NOMO-1 treated with DMSO at 0.1 percent for 48 hours (cell line): ENCODE results near the gene TCEA2.

Experiments used
- DNase-seq: peaks from one replicate; lab custom pipeline; 2025; ENCODE audit not compliant: unreplicated experiment; lab: John Stamatoyannopoulos, UW

The TCEA2 gene

DNA sequence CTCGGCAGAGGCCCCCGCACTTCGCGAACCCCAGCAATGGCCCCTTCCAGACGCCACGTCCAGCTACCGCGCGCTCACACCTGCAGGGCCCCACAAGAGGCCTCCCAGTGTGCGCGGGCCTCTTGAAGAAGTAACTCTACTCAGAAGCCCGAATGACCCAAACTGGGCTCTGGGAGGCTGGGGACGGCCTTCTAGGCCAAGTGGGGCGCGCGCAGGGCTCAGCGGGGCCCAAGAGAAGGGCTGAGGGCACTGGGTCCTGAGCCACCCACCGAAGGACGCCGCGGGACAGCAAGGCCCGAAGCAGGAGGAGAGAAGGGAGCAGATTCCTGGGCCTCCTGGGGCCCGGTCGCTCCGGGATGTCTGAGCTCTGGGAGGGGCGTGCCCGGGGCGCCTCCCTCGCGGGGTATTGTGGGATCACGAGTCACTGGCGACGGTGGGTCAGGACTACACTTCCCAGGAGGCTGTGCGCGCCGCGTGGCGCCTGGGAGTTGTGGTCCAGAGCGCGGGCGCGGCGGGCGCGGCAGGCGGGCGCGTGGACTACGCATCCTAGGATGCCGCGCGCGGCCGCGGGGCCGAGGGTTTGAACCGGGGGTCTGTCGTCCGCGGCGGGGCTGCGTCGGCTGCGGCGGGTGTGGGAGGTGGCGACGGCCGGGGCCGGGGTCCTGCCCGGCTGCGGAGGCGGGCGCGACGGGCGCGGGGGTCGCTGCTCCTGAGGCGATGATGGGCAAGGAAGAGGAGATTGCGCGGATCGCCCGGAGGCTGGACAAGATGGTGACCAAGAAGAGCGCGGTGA, at the start of gene TCEA2:
TSS of gene TCEA2 (plus strand) at position 603 of the 793 bp plus-strand sequence. CDS start at position 718, 115 bp downstream.
- peak; percentile 95 for DNase-seq

DNA sequence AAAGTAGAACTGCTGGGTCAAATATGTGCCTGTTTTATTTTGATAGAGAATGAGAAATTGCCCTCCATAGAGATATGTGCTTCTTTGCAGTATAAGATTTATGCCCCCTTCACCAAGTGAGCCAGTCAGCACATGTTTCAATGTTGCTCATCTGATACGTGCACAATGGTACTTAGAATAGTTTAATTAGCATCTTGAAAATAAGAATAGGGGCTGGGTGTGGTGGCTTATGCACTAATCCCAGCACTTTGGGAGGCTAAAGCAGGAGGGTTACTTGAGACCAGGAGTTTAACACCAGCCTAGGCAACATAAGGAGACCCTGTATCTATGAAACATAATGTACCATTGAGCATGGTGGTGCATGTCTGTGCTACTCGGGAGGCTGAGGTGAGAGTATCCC, 47.4 kb upstream of the TCEA2 start:
- no peak for DNase-seq

GRCh38 chr20:64021124-64021975, 41.6 kb upstream of the TCEA2 start:
- DNase-seq: no peak

GRCh38 chr20:64022671-64023360, 40.2 kb upstream of the TCEA2 start:
- no peak for DNase-seq

GRCh38 chr20:64023361-64024140, 39.4 kb upstream of the TCEA2 start:
- DNase-seq: no peak

DNA sequence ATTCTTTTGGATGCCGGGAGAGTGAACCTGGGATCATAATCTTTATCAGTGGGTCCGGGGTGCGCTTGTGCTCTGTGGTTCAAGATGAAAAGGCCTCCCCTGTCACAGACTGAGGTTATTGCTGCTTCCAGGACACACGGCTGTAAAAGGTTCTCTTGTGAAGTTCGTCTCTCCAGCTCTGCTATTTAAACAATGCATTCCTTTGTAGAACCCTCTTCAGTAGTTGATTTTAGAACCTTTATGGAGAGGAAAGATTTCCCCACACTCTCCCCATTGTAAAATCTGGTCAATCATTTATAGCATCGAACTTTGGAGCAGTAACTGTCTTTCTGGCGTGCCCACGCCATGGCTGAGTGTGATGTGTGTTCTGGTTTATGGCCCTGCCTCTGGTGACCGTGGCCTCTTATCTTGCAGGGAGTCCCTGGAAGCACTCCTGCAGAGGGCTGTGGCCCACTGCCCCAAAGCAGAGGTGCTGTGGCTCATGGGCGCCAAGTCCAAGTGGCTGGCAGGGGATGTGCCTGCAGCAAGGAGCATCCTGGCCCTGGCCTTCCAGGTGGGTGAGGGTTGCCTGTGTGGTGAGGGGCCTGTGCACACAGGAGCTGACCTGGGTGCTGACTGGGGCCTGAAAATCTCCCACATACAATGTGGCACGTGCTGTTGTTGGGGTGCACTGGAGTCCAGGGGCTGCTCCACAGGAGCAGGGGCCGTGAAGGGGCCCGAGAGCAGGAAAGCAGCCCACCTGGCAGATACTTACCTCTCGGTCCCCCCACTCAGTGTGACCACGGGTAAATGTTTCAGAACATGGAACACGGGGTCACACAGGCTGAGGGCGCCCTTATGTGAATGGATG, 38.6 kb upstream of the TCEA2 start:
- no peak for DNase-seq

GRCh38 chr20:64025101-64025825, 37.7 kb upstream of the TCEA2 start:
- no peak for DNase-seq

GRCh38 chr20:64025826-64026412, 37.1 kb upstream of the TCEA2 start:
- no peak for DNase-seq

GRCh38 chr20:64027981-64028685, 34.9 kb upstream of the TCEA2 start:
- no peak for DNase-seq

DNA sequence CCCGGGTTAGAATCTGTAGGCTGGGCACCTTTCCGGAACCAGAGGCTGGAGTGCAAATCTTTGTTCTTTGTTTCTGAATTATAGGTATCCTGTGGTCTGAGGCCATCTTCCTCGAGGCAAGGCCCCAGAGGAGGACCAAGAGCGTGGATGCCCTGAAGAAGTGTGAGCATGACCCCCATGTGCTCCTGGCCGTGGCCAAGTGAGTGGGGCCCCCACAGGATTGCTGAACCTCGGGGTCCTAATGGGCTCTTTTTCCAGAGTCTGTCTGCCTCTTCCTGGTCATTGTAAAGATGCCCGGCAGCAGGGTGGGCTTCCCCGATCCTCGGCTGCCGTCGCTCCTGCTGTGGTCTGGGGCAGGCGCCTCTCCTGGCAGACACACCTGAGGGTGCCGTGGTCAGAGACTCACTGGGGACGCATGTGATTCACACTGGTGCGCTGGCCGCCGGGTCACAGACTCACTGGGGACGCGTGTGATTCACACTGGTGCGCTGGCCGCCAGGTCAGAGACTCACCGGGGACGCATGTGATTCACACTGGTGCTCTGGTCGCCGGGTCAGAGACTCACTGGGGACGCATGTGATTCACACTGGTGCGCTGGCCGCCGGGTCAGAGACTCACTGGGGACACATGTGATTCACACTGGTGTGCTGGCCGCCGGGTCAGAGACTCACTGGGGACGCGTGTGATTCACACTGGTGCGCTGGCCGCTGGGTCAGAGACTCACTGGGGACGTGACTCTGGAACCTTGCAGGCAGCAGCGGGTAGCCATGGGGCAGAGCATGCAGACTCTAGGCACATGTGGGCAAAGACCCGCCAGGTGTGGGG, 33.5 kb upstream of the TCEA2 start:
- DNase-seq: no peak

DNA sequence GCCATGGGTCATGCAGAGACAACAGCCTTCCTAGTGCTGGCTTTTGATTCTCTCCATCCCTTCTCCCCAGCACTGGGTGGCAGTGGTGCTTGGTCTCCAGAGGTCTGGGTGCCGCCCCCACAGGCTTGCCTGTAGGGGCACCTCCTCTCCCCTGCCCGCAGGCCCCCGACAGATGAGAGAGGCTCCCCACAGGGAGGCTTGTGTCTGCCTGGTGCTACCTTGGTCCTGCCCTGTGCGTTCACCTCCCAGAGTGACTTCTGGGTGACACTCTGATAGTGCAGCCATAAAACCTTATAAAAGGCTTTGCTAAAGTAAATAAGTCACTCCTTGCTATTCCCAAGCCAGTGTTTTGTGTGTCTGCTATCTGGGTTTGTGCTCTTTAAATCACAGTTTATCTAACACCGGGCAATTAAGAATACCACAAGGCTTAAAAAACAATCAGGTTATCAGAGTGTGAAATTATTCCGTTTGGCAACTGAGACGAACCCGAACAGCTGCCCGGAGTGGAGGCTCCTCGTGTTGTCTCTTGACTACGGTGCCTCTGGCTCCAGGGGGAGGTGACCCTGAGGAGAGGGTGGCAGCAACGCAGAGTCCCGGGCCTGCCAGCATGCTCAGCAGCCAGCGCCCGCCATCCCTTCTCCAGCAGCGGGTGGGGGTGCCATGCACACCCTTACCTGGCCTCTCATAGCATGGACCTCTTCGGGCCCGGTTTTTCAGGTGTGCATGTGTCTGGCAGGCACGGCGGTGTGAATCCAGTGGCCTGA, 32.4 kb upstream of the TCEA2 start:
- DNase-seq: no peak

DNA sequence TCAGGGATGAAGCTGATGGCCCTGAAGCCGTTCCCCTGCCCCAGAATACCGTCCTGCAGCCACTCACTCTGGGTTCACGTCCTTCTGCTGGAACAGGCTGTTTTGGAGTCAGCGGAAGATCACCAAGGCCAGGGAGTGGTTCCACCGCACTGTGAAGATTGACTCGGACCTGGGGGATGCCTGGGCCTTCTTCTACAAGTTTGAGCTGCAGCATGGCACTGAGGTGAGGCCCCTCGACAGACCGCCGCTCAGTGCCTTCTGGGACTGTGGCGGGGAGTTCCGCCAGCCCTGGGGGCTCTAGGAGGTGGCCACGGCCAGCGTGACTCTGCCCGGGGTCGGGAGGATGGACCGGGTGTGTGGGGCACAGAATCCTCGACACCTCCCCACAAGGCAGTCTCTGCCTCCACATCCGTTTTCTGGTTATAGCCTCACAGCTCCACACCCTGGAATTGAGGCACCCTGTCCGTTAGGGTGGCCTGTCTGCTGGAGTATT, 31.1 kb upstream of the TCEA2 start:
- DNase-seq: no peak

GRCh38 chr20:64032706-64033624, 30.0 kb upstream of the TCEA2 start:
- DNase-seq: no peak

DNA sequence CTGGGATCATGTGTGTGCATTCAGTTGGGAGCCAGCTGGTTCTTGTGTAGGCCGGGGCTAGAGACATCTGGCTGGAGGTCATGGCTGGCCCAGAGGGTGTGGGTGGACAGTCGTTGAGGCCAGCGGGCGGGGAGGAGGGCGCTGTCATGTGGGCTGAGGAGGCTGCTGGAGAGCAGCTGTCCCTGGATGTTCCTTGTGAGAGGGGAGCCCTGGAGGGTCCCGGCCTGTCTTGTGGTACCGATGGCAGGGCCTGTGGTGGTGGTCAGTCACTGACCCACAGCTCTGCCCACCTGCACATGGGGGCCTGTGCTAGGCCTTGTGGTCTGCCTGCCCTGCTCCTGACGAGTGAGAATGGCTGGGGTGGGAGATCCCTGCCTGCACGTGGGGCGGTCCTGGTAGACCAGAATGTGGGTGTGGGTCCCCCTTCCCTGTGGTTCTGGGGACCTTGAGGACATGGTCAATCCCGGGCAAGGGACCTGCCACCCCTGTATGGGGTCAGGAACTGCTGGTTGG, 29.0 kb upstream of the TCEA2 start:
- no peak for DNase-seq
